ENCODE data around the gene FRMD3.

FRMD3 gene

DNA sequence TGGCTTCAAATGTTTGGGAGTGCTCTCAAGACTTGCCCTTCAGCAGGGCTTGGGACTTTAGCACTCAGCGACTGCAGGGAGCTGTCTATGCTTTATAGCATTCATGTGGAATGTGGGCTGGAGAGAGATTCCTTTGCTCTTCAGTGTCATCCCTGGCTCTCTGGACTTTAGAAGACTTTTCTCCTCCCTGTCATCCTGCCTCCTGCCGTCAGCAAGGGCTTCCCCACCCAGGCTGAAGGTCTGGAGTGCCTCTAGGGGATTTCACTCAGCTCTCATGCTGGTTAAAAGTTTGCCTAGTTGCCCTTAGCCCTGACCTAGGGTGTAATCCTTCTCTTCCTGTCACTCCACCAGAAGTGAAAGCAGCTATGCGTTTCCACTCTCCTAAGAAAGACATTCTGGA, 210.9 kb downstream of the FRMD3 start:
- no peak for TF ChIP-seq CTCF (IDR thresholded peaks at IDR 0.05; ENCODE audit: extremely low read depth, insufficient read depth, missing control alignments)
- in situ Hi-C loops (cut with MboI; ENCODE audit: low pct_unique_long_range_greater_than_20kb, low sequenced_read_pairs, unreplicated experiment), result loop anchor here (25.0 kb wide), 1 partner anchor 585 kb away; the partner anchor contains the start of gene KIF27

DNA sequence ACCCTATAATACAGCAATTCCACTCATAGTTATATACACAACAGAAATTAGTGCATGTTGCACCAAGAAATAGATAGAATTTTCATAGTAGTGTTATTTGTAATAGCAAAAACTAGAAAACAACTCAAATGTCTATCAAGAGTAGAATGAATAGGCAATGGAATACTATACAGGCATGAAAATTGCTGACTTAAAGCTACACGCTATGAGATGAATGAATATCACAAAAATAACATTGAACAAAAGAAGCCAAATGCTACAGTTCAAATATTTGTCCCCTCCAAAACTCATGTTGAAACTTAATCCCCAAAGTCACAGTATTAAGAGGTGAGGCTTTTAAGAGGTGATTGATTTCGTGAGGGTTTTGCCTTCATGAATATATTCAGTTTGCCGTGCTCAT, 215.1 kb downstream of the FRMD3 start:
- no peak for DNase-seq (ENCODE audit: low spot score)
- no peak for TF ChIP-seq CTCF (IDR thresholded peaks at IDR 0.05; ENCODE audit: extremely low read depth, insufficient read depth, missing control alignments)
- in situ Hi-C loops (cut with MboI; ENCODE audit: low pct_unique_long_range_greater_than_20kb, low sequenced_read_pairs, unreplicated experiment), result no loop called here

More for the DNA sequence above, 210.9 kb downstream of the FRMD3 start:
- no peak for DNase-seq (ENCODE audit: low spot score)

DNA sequence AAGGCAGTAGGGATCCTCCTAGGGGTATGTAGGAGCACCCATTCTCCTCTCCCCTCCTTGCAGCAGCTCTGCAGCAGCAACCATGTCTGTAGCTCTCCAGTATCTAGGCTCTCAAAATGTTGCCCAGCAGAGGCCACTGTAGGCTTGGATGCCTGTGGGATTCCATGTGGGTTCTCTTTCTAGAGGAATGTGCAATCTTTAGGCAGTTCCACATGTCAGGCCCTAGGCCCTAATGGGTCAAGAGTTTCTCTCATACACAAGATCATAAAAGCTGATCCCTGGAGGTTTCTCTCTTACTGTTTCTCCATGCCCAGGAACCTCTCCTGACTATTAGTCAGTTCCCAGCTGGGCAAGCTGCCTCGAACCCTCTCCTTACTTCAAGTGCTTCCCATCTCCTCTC, 215.8 kb downstream of the FRMD3 start:
- no peak for DNase-seq (ENCODE audit: low spot score)
- in situ Hi-C loops (cut with MboI; ENCODE audit: low pct_unique_long_range_greater_than_20kb, low sequenced_read_pairs, unreplicated experiment), result no loop called here
- no peak for TF ChIP-seq CTCF (IDR thresholded peaks at IDR 0.05; ENCODE audit: extremely low read depth, insufficient read depth, missing control alignments)

- no peak for DNase-seq (ENCODE audit: low spot score)
- in situ Hi-C loops (cut with MboI; ENCODE audit: low pct_unique_long_range_greater_than_20kb, low sequenced_read_pairs, unreplicated experiment), result no loop called here
- no peak for TF ChIP-seq CTCF (IDR thresholded peaks at IDR 0.05; ENCODE audit: extremely low read depth, insufficient read depth, missing control alignments)
These were observed 221.0 kb downstream of the FRMD3 start for GRCh38 chr9:83317244-83317643.

- no peak for DNase-seq (ENCODE audit: low spot score)
- TF ChIP-seq CTCF (IDR thresholded peaks at IDR 0.05; ENCODE audit: extremely low read depth, insufficient read depth, missing control alignments), result no peak
- in situ Hi-C loops (cut with MboI; ENCODE audit: low pct_unique_long_range_greater_than_20kb, low sequenced_read_pairs, unreplicated experiment), result no loop called here
These were observed 222.6 kb downstream of the FRMD3 start for GRCh38 chr9:83315649-83316048.

- in situ Hi-C loops (cut with MboI; ENCODE audit: low pct_unique_long_range_greater_than_20kb, low sequenced_read_pairs, unreplicated experiment), result no loop called here
- no peak for TF ChIP-seq CTCF (IDR thresholded peaks at IDR 0.05; ENCODE audit: extremely low read depth, insufficient read depth, missing control alignments)
- DNase-seq (ENCODE audit: low spot score), result no peak
These were observed 224.4 kb downstream of the FRMD3 start for GRCh38 chr9:83313781-83314180.

DNA sequence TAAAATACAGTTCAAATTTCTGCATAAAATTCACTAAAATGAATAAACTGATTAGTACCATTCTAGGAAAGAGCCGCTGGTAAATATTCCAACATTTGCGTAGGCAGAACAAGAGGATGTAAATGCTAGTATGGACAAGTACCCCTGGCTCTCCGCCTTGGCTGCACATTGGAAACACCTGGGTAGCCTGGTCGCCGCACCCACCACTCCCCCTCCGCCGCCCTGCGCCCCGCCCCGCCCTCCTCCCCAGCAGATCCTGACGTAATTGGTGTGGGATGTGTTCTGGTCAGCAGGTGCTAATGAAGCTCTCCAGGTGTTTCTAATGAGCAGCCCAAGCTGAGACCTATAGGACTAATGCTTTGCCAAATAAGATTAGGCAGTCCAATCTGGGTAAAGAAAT, 225.7 kb downstream of the FRMD3 start:
- DNase-seq (ENCODE audit: low spot score), result no peak
- in situ Hi-C loops (cut with MboI; ENCODE audit: low pct_unique_long_range_greater_than_20kb, low sequenced_read_pairs, unreplicated experiment), result no loop called here
- no peak for TF ChIP-seq CTCF (IDR thresholded peaks at IDR 0.05; ENCODE audit: extremely low read depth, insufficient read depth, missing control alignments)

All from GM13977 (cell line).